Upper lobe of right lung (tissue), 1 donor: ENCODE measurements around the gene NSG1. TPM values are rescaled to one million over a fixed set of nuclear protein-coding genes. Genes with fewer than 3 reads are reported as not detected.

Source experiments
- ATAC-seq: fragments of 200-7000 bp; cut with Tn5 transposase; one replicate; pipeline ENCODE4 v1.9.1; 2020; ENCODE audit warnings: mild to moderate bottlenecking, moderate library complexity
- DNase-seq: peaks from one replicate; pipeline ENCODE4 v3.0.0-alpha.2; 2020
- H3K27ac ChIP-seq: fragments of 200-600 bp; one replicate; pipeline ENCODE4 v1.8.0; 2022
- H3K27me3 ChIP-seq: fragments of 200-600 bp; one replicate; pipeline ENCODE4 v1.8.0; 2022; ENCODE audit warnings: mild to moderate bottlenecking
- H3K36me3 ChIP-seq: fragments of 200-600 bp; one replicate; pipeline ENCODE4 v1.8.0; 2022
- H3K4me1 ChIP-seq: fragments of 200-600 bp; one replicate; pipeline ENCODE4 v1.8.0; 2022
- H3K4me3 ChIP-seq: fragments of 200-600 bp; one replicate; pipeline ENCODE4 v1.8.0; 2022; ENCODE audit warnings: mild to moderate bottlenecking
- H3K9me3 ChIP-seq: fragments of 200-600 bp; one replicate; pipeline ENCODE4 v1.8.0; 2022
- intact Hi-C: fragments of 100-400 bp; cut with DNase I; formaldehyde crosslinking; loops from one replicate; pipeline ENCODE4 v1.11.0; 2022
- total RNA-seq: library from RNA; stranded (reverse); fragmentation: NEBNext Ultra II Directional; extraction: Animal tissue kit (Norgen Biotek cat#: 25700); gene quantifications from one replicate; pipeline ENCODE4 v1.2.1, GENCODE V29; 2021
- TF ChIP-seq, protein P1 (sequence below): fragments of 200-600 bp; IDR thresholded peaks from one replicate; pipeline ENCODE4 v1.8.0; 2022; ENCODE audit warnings: antibody characterized with exemption
- donor health status: DM: no; HTN: yes; CAD: no; lungs with severe emphysema.

NSG1 gene
- total RNA-seq, 1 donor from 2014 or later, result 1.5 TPM

DNA sequence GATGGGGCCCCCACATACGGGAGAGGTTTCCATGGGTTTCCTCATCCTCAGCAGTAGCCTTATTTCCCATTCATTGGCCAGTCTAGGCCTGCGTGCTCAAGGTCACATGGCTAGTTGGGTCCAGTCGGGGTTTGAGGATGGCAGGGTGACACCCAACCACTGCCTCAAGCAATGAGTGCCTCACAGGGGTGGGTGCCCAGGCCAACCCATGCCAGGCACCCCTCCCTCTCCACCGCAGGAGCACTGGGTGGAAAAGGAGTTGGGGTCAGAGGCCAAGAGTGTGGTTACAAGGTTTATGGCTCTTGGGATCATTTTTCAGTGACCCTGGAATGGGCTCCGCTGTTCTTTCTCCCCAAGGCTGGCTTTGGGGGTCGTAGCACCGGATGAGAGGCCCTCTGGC, 3.1 kb downstream of the NSG1 start:
- DNase-seq, result no peak

DNA sequence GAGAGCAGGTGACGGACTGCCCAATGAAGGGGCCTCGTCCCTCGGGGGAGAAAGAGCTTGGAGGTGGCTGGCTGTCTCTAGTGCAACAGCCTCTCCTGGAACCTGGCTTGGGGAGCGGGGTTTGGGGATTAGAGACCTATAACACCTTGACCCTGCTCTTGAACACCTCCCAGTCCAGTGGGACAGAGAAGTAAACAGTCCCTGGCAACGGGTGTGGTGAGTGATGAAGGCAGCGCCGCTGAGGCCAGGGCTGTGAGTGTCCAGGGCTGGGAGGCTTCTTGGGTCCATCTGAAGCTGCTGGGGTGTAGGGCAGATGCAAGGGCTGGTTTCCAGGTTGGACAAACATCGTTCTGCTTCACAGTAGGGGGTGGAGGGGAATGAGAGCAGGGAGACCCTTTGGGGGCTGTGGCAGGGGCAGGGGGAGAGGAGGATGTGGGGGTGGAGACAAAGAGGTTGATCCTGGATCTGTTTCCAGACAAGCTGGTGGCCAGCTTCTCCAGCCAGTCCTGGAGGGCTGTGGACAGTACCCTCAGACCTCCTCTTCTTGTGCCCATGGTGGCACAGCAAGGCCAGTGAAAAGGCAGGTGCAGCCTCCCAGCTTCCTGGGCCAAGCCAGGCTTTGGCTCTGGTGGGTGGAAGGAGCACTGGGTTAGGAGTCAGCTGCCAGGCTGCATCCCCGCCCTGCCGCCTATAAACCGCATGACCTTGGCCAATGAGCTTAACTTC, 3.8 kb downstream of the NSG1 start:
- Histone ChIP-seq H3K4me3 (no peak overlapping the region), H3K27me3 (peaks cover 68% of the 10 kb centered on the region), H3K4me1 (peaks cover 14% of the 10 kb centered on the region), H3K36me3 (no peaks in the 10 kb centered on the region), H3K27ac (no peak overlapping the region), H3K9me3 (no peaks in the 10 kb centered on the region)
- ATAC-seq (no peak), DNase-seq (no peak)
- TF ChIP-seq, protein P1, sequence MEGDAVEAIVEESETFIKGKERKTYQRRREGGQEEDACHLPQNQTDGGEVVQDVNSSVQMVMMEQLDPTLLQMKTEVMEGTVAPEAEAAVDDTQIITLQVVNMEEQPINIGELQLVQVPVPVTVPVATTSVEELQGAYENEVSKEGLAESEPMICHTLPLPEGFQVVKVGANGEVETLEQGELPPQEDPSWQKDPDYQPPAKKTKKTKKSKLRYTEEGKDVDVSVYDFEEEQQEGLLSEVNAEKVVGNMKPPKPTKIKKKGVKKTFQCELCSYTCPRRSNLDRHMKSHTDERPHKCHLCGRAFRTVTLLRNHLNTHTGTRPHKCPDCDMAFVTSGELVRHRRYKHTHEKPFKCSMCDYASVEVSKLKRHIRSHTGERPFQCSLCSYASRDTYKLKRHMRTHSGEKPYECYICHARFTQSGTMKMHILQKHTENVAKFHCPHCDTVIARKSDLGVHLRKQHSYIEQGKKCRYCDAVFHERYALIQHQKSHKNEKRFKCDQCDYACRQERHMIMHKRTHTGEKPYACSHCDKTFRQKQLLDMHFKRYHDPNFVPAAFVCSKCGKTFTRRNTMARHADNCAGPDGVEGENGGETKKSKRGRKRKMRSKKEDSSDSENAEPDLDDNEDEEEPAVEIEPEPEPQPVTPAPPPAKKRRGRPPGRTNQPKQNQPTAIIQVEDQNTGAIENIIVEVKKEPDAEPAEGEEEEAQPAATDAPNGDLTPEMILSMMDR, result no peak
- intact Hi-C loops, result no loop called here

More for the DNA sequence above, 3.1 kb downstream of the NSG1 start:
- Histone ChIP-seq H3K27ac (no peak overlapping the region), H3K4me3 (no peak overlapping the region), H3K9me3 (no peaks in the 10 kb centered on the region), H3K36me3 (no peaks in the 10 kb centered on the region), H3K4me1 (peaks cover 14% of the 10 kb centered on the region), H3K27me3 (peaks cover 72% of the 10 kb centered on the region)
- intact Hi-C loops, result no loop called here
- TF ChIP-seq, protein P1, result no peak
- ATAC-seq, result no peak

DNA sequence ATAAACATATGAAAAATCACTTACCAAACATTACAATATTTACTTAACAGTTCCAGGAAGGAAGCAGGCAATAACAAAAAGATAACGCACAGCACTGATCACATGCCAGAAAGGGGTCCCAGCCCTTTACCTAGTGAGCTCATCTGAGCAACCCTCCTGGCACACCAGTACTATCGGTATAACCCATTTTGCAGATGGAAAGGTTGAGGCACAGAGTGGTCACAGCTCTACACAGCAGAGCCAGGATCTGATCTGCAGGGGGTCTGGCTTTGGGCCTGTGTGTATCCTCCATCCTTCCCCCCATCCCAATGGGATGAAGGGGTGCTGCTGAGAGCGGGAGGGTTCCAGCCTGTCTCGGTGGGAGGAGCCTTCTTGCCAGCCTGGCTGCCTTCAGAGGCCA, 5.0 kb downstream of the NSG1 start:
- TF ChIP-seq, protein P1, result no peak
- DNase-seq (no peak), ATAC-seq (no peak)
- no peaks in the 10 kb centered on the region for H3K36me3 ChIP-seq
- intact Hi-C loops, result no loop called here
- no peak overlapping the region for H3K27ac ChIP-seq
- no peak overlapping the region for H3K4me3 ChIP-seq
- H3K4me1 ChIP-seq, result peaks cover 14% of the 10 kb centered on the region
- peaks cover 56% of the 10 kb centered on the region for H3K27me3 ChIP-seq
- no peaks in the 10 kb centered on the region for H3K9me3 ChIP-seq

GRCh38 chr4:4392501-4393183, 5.7 kb downstream of the NSG1 start:
- TF ChIP-seq, protein P1, result no peak
- Histone ChIP-seq H3K27me3 (peaks cover 54% of the 10 kb centered on the region), H3K27ac (no peak overlapping the region), H3K4me1 (peaks cover 6% of the 10 kb centered on the region), H3K9me3 (no peaks in the 10 kb centered on the region), H3K36me3 (no peaks in the 10 kb centered on the region), H3K4me3 (no peak overlapping the region)
- DNase-seq (no peak), ATAC-seq (no peak)
- intact Hi-C loops, result no loop called here

- no peak overlapping the region for H3K4me3 ChIP-seq
- no peak overlapping the region for H3K27ac ChIP-seq
- no peaks in the 10 kb centered on the region for H3K4me1 ChIP-seq
- H3K27me3 ChIP-seq, result peaks cover 42% of the 10 kb centered on the region
- intact Hi-C loops, result no loop called here
- DNase-seq (no peak), ATAC-seq (no peak)
- no peaks in the 10 kb centered on the region for H3K9me3 ChIP-seq
- TF ChIP-seq, protein P1, result no peak
- H3K36me3 ChIP-seq, result no peaks in the 10 kb centered on the region
These were observed 7.7 kb downstream of the NSG1 start for GRCh38 chr4:4394644-4395043.
